Thymus (tissue), 11 donors: ENCODE measurements around the gene CCND2. TPM values are rescaled to one million over a fixed set of nuclear protein-coding genes. Genes with fewer than 3 reads are reported as not detected.

Experiments used
- DNase-seq, 9 donors: peaks; one replicate each; pipeline ENCODE4 v3.0.0-alpha.2; 2013; ENCODE audit warnings: low spot score in 9 of 9, low read depth in 6 of 9, missing footprints in 1 of 9
- H3K27ac ChIP-seq, 2 donors: one replicate each; pipeline ENCODE4 v1.5.1; 2013; ENCODE audit warnings: control low read depth in 1 of 2, low read depth in 1 of 2, low read length in 1 of 2, mild to moderate bottlenecking in 1 of 2, moderate library complexity in 1 of 2
- H3K27me3 ChIP-seq, 2 donors: one replicate each; pipeline ENCODE4 v1.5.1; 2013; ENCODE audit warnings: low read length in 1 of 2; ENCODE audit not compliant: control insufficient read depth in 2 of 2, insufficient read depth in 1 of 2
- H3K36me3 ChIP-seq, 2 donors: one replicate each; pipeline ENCODE4 v1.5.1; 2013; ENCODE audit warnings: low read length in 1 of 2, mild to moderate bottlenecking in 1 of 2, moderate library complexity in 1 of 2; ENCODE audit not compliant: control insufficient read depth in 2 of 2, insufficient read depth in 2 of 2
- H3K4me1 ChIP-seq, 2 donors: one replicate each; pipeline ENCODE4 v1.5.1; 2013; ENCODE audit warnings: low read length in 2 of 2; ENCODE audit not compliant: control insufficient read depth in 2 of 2, insufficient read depth in 2 of 2
- H3K4me3 ChIP-seq, 2 donors: one replicate each; pipeline ENCODE4 v1.5.1; 2013; ENCODE audit warnings: low read length in 2 of 2, control low read depth in 1 of 2, mild to moderate bottlenecking in 1 of 2
- H3K9me3 ChIP-seq, 2 donors: one replicate each; pipeline ENCODE4 v1.5.1; 2013; ENCODE audit warnings: low read length in 1 of 2, mild to moderate bottlenecking in 1 of 2; ENCODE audit not compliant: control insufficient read depth in 2 of 2, insufficient read depth in 1 of 2
- WGBS: extraction: QIAGEN DNeasy Blood & Tissue Kit; methylation state at CpG from one replicate; pipeline ENCODE4 v1.1.7; 2013; 5-methylcytosine and 5-hydroxymethylcytosine counted together
- polyA plus RNA-seq: library from polyadenylated mRNA; stranded (reverse); fragments of 200-250 nt; gene quantifications from one replicate; pipeline ENCODE4 v1.2.3, GENCODE V29; 2013
- total RNA-seq: library from RNA; stranded (reverse); fragments of 120-200 nt; gene quantifications from one replicate; pipeline ENCODE4 v1.2.4, GENCODE V29; 2013
- donor health status: healthy.

The CCND2 gene
- total and polyA plus RNA-seq, 2 donors, result 16.0 to 53.6 TPM

DNA sequence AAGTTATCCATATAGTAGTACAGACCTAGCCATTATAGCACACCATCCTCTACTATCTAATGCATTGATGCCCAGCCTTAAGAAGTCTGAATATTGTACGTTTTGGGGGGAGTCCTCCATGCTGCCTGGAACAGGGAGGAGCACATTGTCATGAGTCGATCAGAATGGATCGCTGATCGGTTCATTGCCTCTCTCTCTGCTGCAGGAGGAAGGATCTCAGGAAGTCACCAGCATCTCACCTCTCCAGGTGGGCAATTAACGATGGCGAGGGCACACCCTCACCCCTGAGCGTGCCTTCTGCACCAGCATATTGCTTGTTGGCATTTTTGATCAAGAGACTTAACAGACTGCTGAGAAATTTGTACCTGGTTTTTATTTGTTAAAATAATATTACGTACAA, 11.5 kb downstream of the CCND2 start:
- Histone ChIP-seq H3K27ac (no peak overlapping the region), H3K27me3 (no peaks in the 10 kb centered on the region), H3K4me3 (no peak overlapping the region), H3K36me3 (peaks cover 6 to 66% of the 10 kb centered on the region in 2 donors), H3K9me3 (no peaks in the 10 kb centered on the region), H3K4me1 (no peaks in the 10 kb centered on the region)
- 97% methylated on average over 8 of the region's 8 CpGs for WGBS
- no peak for DNase-seq

GRCh38 chr12:4286228-4286627, 12.7 kb downstream of the CCND2 start:
- 86% methylated on average over 12 of the region's 12 CpGs for WGBS
- Histone ChIP-seq H3K27me3 (no peaks in the 10 kb centered on the region), H3K36me3 (peaks cover 10 to 63% of the 10 kb centered on the region in 2 donors), H3K4me1 (no peaks in the 10 kb centered on the region), H3K4me3 (no peak overlapping the region), H3K27ac (no peak overlapping the region), H3K9me3 (no peaks in the 10 kb centered on the region)
- DNase-seq, result no peak

GRCh38 chr12:4286771-4287317, 13.3 kb downstream of the CCND2 start:
- Histone ChIP-seq H3K27ac (no peak overlapping the region), H3K4me1 (no peaks in the 10 kb centered on the region), H3K4me3 (no peak overlapping the region), H3K36me3 (peaks cover 7 to 62% of the 10 kb centered on the region in 2 donors), H3K27me3 (no peaks in the 10 kb centered on the region), H3K9me3 (no peaks in the 10 kb centered on the region)
- DNase-seq, result no peak
- 94% methylated on average over 14 of the region's 14 CpGs for WGBS

DNA sequence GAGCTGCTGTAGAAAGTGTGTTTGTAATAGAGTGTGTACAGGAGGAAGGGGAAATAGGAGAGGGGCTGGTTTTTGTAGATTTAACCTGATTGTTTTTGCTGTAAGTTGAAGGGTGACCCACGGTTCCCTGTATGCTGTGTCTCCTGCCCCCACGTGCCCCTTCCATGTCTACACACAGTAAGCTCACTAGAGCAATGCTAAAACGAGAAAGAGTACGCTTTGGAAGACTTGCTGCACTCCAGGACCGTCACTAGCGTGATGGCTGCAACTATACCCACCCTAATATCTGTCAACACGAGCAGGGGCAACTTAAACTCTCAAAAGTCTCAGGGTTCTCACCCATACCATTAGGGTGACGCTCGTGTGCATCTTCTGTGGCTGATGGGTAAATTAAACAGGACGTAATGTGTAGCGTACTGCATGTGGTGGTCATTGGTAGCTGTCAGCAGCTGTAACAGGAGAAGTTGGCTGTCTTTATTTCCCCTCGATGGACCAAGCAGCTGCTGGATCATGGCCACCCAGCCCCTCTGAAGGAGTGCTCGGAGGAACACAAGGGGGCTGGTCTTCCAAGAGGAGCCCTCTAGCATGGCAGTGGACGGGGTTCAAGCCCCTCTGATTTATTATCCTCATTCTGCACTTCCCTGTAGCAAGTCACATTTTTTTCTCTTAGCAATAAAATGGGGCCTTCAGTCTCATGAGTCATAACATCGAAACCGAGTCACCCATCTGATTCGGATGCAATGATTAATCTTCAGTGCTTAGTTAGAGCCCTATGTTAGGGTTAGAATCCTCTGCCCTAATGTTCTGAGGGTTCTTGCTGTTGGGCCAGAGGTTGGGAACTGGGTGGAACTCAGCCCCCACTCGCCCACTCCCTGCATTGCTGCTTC, 14.0 kb downstream of the CCND2 start:
- DNase-seq, result no peak
- H3K36me3 ChIP-seq, result peaks cover 7 to 57% of the 10 kb centered on the region in 2 donors
- no peaks in the 10 kb centered on the region for H3K4me1 ChIP-seq
- H3K27me3 ChIP-seq, result no peaks in the 10 kb centered on the region
- WGBS, result 90% methylated on average over 18 of the region's 18 CpGs
- no peak overlapping the region for H3K27ac ChIP-seq
- no peaks in the 10 kb centered on the region for H3K9me3 ChIP-seq
- no peak overlapping the region for H3K4me3 ChIP-seq

GRCh38 chr12:4288296-4289131, 15.0 kb downstream of the CCND2 start:
- Histone ChIP-seq H3K4me3 (no peak overlapping the region), H3K4me1 (no peaks in the 10 kb centered on the region), H3K27ac (no peak overlapping the region), H3K27me3 (no peaks in the 10 kb centered on the region), H3K36me3 (peaks cover 7 to 48% of the 10 kb centered on the region in 2 donors), H3K9me3 (no peaks in the 10 kb centered on the region)
- DNase-seq, result no peak
- 87% methylated on average over 20 of the region's 20 CpGs for WGBS

GRCh38 chr12:4289231-4289878, 15.8 kb downstream of the CCND2 start:
- Histone ChIP-seq H3K27ac (no peak overlapping the region), H3K4me3 (no peak overlapping the region), H3K36me3 (peaks cover 5 to 43% of the 10 kb centered on the region in 2 donors), H3K4me1 (no peaks in the 10 kb centered on the region), H3K27me3 (no peaks in the 10 kb centered on the region), H3K9me3 (no peaks in the 10 kb centered on the region)
- no peak for DNase-seq
- 80% methylated on average over 20 of the region's 20 CpGs for WGBS

DNA sequence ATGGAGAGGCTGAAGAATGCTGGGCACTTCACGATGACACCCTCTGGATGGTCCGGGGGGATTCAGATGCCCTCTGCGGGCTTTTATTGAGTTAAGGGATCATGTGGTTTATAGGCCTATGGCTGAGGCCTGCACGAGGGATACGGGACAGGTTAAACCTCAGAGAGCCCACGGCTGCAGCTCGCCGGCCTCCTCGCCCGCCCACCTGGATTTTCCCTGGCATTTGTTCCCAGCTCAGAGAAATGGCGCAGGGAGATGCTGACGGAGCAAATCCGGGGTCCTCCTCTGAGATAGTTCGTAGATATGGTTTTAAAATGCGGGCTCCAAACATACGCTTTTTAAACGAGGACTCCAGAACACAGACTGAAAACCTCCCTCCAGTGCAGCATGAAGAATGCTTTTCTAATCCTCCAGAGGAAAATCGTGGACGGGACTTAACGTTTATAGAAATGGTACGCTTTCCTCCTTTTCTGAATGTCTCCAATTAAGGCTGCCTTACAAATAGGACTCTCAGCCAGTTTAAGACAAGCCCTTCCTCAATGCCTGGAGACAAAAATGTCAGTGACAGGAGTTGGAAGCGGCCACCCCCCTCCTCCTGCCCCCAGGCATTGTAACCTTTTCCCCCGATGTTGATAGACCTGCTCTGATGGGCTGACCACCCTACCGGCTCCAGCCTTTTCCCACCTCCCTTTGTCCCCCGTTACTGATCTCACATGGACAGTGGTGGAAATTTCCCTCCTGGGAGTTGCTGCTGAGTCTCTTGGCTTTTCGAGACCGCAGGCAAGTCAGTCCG, 16.6 kb downstream of the CCND2 start:
- Histone ChIP-seq H3K9me3 (no peaks in the 10 kb centered on the region), H3K27ac (no peak overlapping the region), H3K27me3 (no peaks in the 10 kb centered on the region), H3K36me3 (peaks cover 4 to 46% of the 10 kb centered on the region in 2 donors), H3K4me3 (no peak overlapping the region), H3K4me1 (no peaks in the 10 kb centered on the region)
- 95% methylated on average over 28 of the region's 28 CpGs for WGBS
- no peak for DNase-seq

GRCh38 chr12:4292341-4293073, 18.9 kb downstream of the CCND2 start:
- H3K27me3 ChIP-seq, result no peaks in the 10 kb centered on the region
- H3K4me1 ChIP-seq, result no peaks in the 10 kb centered on the region
- H3K27ac ChIP-seq, result no peak overlapping the region
- no peak overlapping the region for H3K4me3 ChIP-seq
- DNase-seq, result no peak
- no peaks in the 10 kb centered on the region for H3K9me3 ChIP-seq
- peaks cover 4 to 31% of the 10 kb centered on the region in 2 donors for H3K36me3 ChIP-seq
- WGBS, result 94% methylated on average over 16 of the region's 16 CpGs
